Panc1 (cell line): Measurements from ENCODE around the gene DYRK1A.

Experiments
- CTCF ChIP-seq: fragments of 450-650 bp; IDR thresholded peaks from 2 replicates; pipeline ENCODE4 v1.5.1; 2017; ENCODE audit warnings: mild to moderate bottlenecking
- POLR2AphosphoS5 ChIP-seq: IDR thresholded peaks from 2 replicates; pipeline ENCODE4 v1.6.1; 2012; ENCODE audit warnings: mild to moderate bottlenecking, low read depth, low read length, moderate library complexity

DNA sequence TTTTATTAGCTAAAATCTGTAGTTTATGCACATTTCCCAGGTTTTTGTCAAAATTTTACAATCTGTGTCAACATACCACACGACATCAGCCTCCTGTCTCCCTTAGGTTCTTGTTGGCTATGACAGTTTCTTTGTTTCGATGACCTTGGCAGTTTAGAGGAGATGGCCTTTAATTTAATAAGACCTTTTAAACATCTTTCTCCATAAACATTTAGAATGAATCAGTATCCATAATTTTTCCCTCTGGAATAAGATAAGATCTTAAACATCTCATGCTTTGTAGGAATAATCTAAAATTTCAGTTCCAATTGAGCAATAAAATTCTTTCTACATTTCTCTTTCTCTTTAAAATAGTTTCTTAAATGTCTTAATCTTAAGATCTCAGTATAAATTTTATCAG lies 28.7 kb upstream of the DYRK1A start:
- TF ChIP-seq CTCF (no peak), POLR2AphosphoS5 (no peak)
